Adrenal gland (tissue), 12 donors: ENCODE data around the gene TEAD4. TPM values are rescaled to one million over a fixed set of nuclear protein-coding genes. Genes with fewer than 3 reads are reported as not detected.

ENCODE experiments used
- DNase-seq, 7 donors: peaks; one replicate each; pipeline ENCODE4 v3.0.0-alpha.2; 2019 to 2020
- H3K27ac ChIP-seq, 5 donors: fragments of 200-600 bp; sonication (generic) in 4 of 5; 1 replicate in 3 of 5; 2 replicates in 2 of 5; pipeline versions ENCODE4 v1.5.1 to v1.8.0; 2016 to 2020; ENCODE audit warnings: mild to moderate bottlenecking in 1 of 5
- H3K27me3 ChIP-seq: fragments of 200-600 bp; 2 replicates; pipeline ENCODE4 v1.8.0; 2021
- H3K36me3 ChIP-seq, 2 donors: fragments of 200-600 bp; replicated peaks in 1 of 2; 1 replicate in 1 of 2; 2 replicates in 1 of 2; pipeline versions ENCODE4 v1.5.1 to v1.8.0; 2018 to 2022
- H3K4me1 ChIP-seq, 2 donors: fragments of 200-600 bp; replicated peaks in 1 of 2; 1 replicate in 1 of 2; 2 replicates in 1 of 2; pipeline versions ENCODE4 v1.5.1 to v1.8.0; 2018 to 2021
- H3K4me3 ChIP-seq, 4 donors: fragments of 200-600 bp; sonication (generic) in 3 of 4; one replicate each; pipeline ENCODE4 v1.5.1; 2016 to 2018
- H3K9me3 ChIP-seq, 3 donors: fragments of 200-600 bp; sonication (generic) in 1 of 3; replicated peaks in 1 of 3; 1 replicate in 2 of 3; 2 replicates in 1 of 3; pipeline versions ENCODE4 v1.5.1 to v1.8.0; 2016 to 2021
- POLR2A ChIP-seq, 2 donors: fragments of 450-650 bp; IDR thresholded peaks; one replicate each; pipeline ENCODE4 v1.6.1; 2017; ENCODE audit warnings: antibody characterized with exemption in 2 of 2, mild to moderate bottlenecking in 2 of 2, moderate library complexity in 1 of 2
- WGBS, 4 donors: extraction: QIAGEN DNeasy Blood & Tissue Kit in 2 of 4; methylation state at CpG; one replicate each; pipeline versions ENCODE4 v1.1.5 to v1.1.7; 2013 to 2017; 5-methylcytosine and 5-hydroxymethylcytosine counted together
- intact Hi-C, 2 donors: fragments of 100-400 bp; cut with DNase I; formaldehyde crosslinking; loops; one replicate each; pipeline versions ENCODE4 v1.14.1 to v1.15.0; 2022 to 2023
- polyA plus RNA-seq, 3 donors: library from polyadenylated mRNA; stranded (reverse); fragments of 200-250 nt in 2 of 3; fragments of 350-450 nt in 1 of 3; fragmentation: Illumina TruSeq in 1 of 3; extraction: RNeasy Lipid Tissue Mini Kit (QIAGEN cat#74804) in 1 of 3; gene quantifications; one replicate each; pipeline ENCODE4 v1.2.3, GENCODE V29; 2013 to 2014
- total RNA-seq, 9 donors: library from RNA; depleted of rRNA in 4 of 9; stranded (reverse); fragments of >200 nt in 4 of 9; fragments of 120-200 nt in 1 of 9; fragmentation: NEBNext Ultra II Directional in 1 of 9; extraction: Animal tissue kit (Norgen Biotek cat#: 25700) in 1 of 9; gene quantifications; one replicate each; pipeline versions ENCODE4 v1.1.0 to v1.2.4, GENCODE V29; 2013 to 2023
- TF ChIP-seq, protein P1 (sequence below), 6 experiments: fragments of 450-650 bp in 4 of 6; fragments of 200-600 bp in 2 of 6; sonication (generic) in 1 of 6; IDR thresholded peaks; 1 replicate in 5 of 6; 2 replicates in 1 of 6; pipeline versions ENCODE4 v1.5.1 to v1.8.0; 2016 to 2021; ENCODE audit warnings: antibody characterized with exemption in 6 of 6, mild to moderate bottlenecking in 2 of 6, moderate library complexity in 1 of 6
- donor health status: healthy with polysubstance abuse.
- donor health status: Bipolar disorder and iron deficiency.
- donor health status: DM: yes; HTN: yes; CAD: no.
- donor health status: DM: no; HTN: no; CAD: no.
- donor health status: DM: no; HTN: no; CAD: no.
- donor health status: DM: yes; HTN: yes; CAD: no.

TEAD4 gene
- total and polyA plus RNA-seq, 12 donors, result 1.2 to 16.6 (median 7.6) TPM

DNA sequence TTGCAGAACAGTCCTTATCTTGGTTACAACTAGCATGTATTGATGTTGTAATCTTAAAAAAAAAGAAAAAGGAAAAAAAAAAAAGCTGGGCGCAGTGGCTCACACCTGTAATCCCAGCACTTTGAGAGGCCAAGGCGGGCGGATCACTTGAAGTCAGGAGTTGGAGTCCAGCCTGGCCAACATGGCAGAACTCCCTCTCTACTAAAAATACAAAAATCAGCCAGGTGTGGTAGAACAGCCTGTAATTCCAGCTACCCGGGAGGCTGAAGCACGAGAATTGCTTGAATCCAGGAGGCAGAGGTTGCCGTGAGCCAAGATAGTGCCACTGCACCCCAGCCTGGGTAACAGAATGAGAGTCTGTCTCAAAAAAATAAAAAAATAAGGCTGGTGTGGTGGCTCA lies 25.6 kb upstream of the TEAD4 start:
- Histone ChIP-seq H3K9me3 (no peaks in the 10 kb centered on the region), H3K36me3 (peaks cover 0 to 70% of the 10 kb centered on the region in 2 donors), H3K27ac (no peak overlapping the region), H3K4me3 (no peak overlapping the region), H3K4me1 (no peaks in the 10 kb centered on the region), H3K27me3 (no peaks in the 10 kb centered on the region)
- no peak for DNase-seq
- intact Hi-C loops, result no loop called here
- TF ChIP-seq, protein P1, sequence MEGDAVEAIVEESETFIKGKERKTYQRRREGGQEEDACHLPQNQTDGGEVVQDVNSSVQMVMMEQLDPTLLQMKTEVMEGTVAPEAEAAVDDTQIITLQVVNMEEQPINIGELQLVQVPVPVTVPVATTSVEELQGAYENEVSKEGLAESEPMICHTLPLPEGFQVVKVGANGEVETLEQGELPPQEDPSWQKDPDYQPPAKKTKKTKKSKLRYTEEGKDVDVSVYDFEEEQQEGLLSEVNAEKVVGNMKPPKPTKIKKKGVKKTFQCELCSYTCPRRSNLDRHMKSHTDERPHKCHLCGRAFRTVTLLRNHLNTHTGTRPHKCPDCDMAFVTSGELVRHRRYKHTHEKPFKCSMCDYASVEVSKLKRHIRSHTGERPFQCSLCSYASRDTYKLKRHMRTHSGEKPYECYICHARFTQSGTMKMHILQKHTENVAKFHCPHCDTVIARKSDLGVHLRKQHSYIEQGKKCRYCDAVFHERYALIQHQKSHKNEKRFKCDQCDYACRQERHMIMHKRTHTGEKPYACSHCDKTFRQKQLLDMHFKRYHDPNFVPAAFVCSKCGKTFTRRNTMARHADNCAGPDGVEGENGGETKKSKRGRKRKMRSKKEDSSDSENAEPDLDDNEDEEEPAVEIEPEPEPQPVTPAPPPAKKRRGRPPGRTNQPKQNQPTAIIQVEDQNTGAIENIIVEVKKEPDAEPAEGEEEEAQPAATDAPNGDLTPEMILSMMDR (IDR thresholded peaks at IDR 0.05), result no peak
- TF ChIP-seq POLR2A (IDR thresholded peaks at IDR 0.05), result no peak
- WGBS, 4 donors, result 96 to 98% (median 97%) methylated on average over 6 of the region's 6 CpGs

DNA sequence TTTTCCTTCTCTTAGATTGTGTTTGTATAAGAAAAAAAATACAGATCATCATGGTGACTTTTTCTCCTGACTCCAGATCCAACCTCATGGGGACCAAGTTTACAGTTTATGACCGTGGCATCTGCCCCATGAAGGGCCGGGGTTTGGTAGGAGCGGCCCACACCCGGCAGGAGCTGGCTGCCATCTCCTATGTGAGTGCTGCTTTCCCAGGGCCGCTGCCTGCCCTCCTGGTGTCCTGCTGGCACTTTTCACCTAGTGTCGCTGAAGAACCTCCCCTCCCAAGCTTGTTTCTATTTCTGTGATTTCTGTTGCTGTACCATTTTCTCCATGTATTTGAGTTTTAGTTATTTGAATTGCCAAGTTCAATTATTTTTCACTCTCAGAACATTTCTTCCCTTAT lies 24.8 kb upstream of the TEAD4 start:
- H3K27ac ChIP-seq, result no peak overlapping the region
- WGBS, 4 donors, result 89 to 99% (median 95%) methylated on average over 4 to 6 of the region's 6 CpGs
- no peaks in the 10 kb centered on the region for H3K9me3 ChIP-seq
- TF ChIP-seq, protein P1 (IDR thresholded peaks at IDR 0.05), result no peak
- no peak for TF ChIP-seq POLR2A (IDR thresholded peaks at IDR 0.05)
- intact Hi-C loops, result no loop called here
- no peaks in the 10 kb centered on the region for H3K4me1 ChIP-seq
- H3K27me3 ChIP-seq, result no peaks in the 10 kb centered on the region
- H3K4me3 ChIP-seq, result no peak overlapping the region
- no peak for DNase-seq
- peaks cover 0 to 78% of the 10 kb centered on the region in 2 donors for H3K36me3 ChIP-seq

DNA sequence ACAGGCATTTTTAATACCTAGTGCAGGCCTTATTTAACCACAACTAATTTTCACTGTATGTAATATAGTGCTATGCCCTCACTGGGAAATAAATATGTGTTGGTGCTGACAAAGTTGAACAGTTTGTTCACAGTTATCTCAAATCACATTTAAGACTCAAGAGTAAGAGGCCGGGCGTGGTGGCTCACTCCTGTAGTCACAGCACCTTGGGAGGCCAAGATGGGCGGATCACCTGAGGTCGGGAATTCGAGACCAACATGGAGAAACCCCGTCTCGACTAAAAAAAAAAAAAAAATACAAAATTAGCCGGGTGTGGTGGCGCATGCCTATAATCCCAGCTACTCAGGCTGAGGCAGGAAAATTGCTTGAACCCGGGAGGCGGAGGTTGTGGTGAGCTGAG lies 22.9 kb upstream of the TEAD4 start:
- H3K27me3 ChIP-seq, result no peaks in the 10 kb centered on the region
- no peaks in the 10 kb centered on the region for H3K4me1 ChIP-seq
- H3K9me3 ChIP-seq, result no peaks in the 10 kb centered on the region
- DNase-seq, result no peak
- no peak overlapping the region for H3K27ac ChIP-seq
- intact Hi-C loops, result no loop called here
- H3K36me3 ChIP-seq, result peaks cover 0 to 81% of the 10 kb centered on the region in 2 donors
- TF ChIP-seq, protein P1 (IDR thresholded peaks at IDR 0.05), result no peak
- no peak for TF ChIP-seq POLR2A (IDR thresholded peaks at IDR 0.05)
- no peak overlapping the region for H3K4me3 ChIP-seq
- 91 to 99% (median 95%) methylated on average over 11 of the region's 11 CpGs for WGBS, 4 donors

DNA sequence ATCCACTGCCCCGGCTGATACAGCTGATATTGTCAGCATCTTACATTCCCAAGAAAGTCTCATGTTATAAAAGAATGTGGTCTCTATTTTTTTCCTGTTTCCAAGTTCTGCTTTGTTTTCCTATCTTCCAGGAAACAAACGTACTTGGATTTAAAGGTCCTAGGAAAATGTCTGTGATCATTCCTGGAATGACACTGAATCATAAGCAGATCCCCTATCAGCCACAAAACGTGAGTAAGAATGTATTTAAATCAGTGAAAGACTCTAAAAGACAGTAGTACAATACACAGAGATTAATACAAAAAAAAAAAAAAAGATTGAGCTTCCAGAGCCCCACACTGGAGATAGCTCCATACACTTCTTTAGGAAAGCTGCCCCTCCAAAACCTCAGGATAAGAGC lies 21.7 kb upstream of the TEAD4 start:
- no peak overlapping the region for H3K4me3 ChIP-seq
- no peak overlapping the region for H3K27ac ChIP-seq
- H3K36me3 ChIP-seq, result peaks cover 0 to 69% of the 10 kb centered on the region in 2 donors
- TF ChIP-seq, protein P1 (IDR thresholded peaks at IDR 0.05), result no peak
- no peak for TF ChIP-seq POLR2A (IDR thresholded peaks at IDR 0.05)
- DNase-seq, result no peak
- H3K27me3 ChIP-seq, result no peaks in the 10 kb centered on the region
- intact Hi-C loops, result no loop called here
- H3K9me3 ChIP-seq, result no peaks in the 10 kb centered on the region
- no peaks in the 10 kb centered on the region for H3K4me1 ChIP-seq
- WGBS, 4 donors, result 81 to 88% (median 82%) methylated on average over 3 of the region's 3 CpGs
